Hepatocyte (in vitro differentiated cells): ENCODE measurements around the gene BCL2L1.

Experiments used
- CTCF ChIP-seq: fragments of 200-600 bp; sonication (generic); IDR thresholded peaks from 2 replicates; pipeline ENCODE4 v1.5.1; 2016; ENCODE audit warnings: antibody characterized with exemption, mild to moderate bottlenecking; ENCODE audit not compliant: poor library complexity
- EZH2 ChIP-seq: fragments of 200-600 bp; sonication (generic); IDR thresholded peaks from 2 replicates; pipeline ENCODE4 v1.6.1; 2016; ENCODE audit warnings: antibody characterized with exemption, mild to moderate bottlenecking, borderline replicate concordance

- no peak for TF ChIP-seq CTCF
- no peak for TF ChIP-seq EZH2
Observed at GRCh38 chr20:31723069-31723318, 326 bp upstream of the BCL2L1 start.
